HEK293T (cell line): ENCODE measurements around the gene DZIP1L.

ENCODE experiments used
- CTCF ChIA-PET: fragments of 350-600 bp; formaldehyde crosslinking; extraction: SDS; loops from one replicate; lab custom pipeline; 2021; ENCODE audit warnings: antibody characterized with exemption, inconsistent platforms; lab: Yijun Ruan, JAX
- POLR2A ChIA-PET: fragments of 350-600 bp; formaldehyde crosslinking; extraction: SDS; loops from one replicate; lab custom pipeline; 2020; ENCODE audit warnings: antibody characterized with exemption, inconsistent platforms; lab: Yijun Ruan, JAX
- DNase-seq: peaks from one replicate; pipeline ENCODE4 v3.0.0; 2012; ENCODE audit warnings: mixed read lengths; ENCODE audit errors: extremely low spot score
- ARNT ChIP-seq: fragments of 450-650 bp; IDR thresholded peaks from 2 replicates; pipeline ENCODE4 v1.6.1; 2017; ENCODE audit warnings: mild to moderate bottlenecking
- BHLHE40 ChIP-seq: fragments of 450-650 bp; IDR thresholded peaks from 2 replicates; pipeline ENCODE4 v1.6.1; 2016; ENCODE audit warnings: mild to moderate bottlenecking, moderate library complexity, borderline replicate concordance
- CTBP1 ChIP-seq: fragments of 450-650 bp; IDR thresholded peaks from 2 replicates; pipeline ENCODE4 v1.6.1; 2016; ENCODE audit warnings: borderline replicate concordance
- ELF4 ChIP-seq: fragments of 450-650 bp; IDR thresholded peaks from 2 replicates; pipeline ENCODE4 v1.6.1; 2017; ENCODE audit warnings: antibody characterized with exemption
- FOXA1 ChIP-seq: fragments of 450-650 bp; IDR thresholded peaks from 2 replicates; pipeline ENCODE4 v1.6.1; 2016; ENCODE audit warnings: mild to moderate bottlenecking
- FOXK2 ChIP-seq: fragments of 450-650 bp; IDR thresholded peaks from 2 replicates; pipeline ENCODE4 v1.6.1; 2016; ENCODE audit warnings: mild to moderate bottlenecking
- FOXM1 ChIP-seq: fragments of 450-650 bp; IDR thresholded peaks from 2 replicates; pipeline ENCODE4 v1.6.1; 2017; ENCODE audit warnings: mild to moderate bottlenecking, borderline replicate concordance
- HDGF ChIP-seq: fragments of 450-650 bp; IDR thresholded peaks from 2 replicates; pipeline ENCODE4 v1.6.1; 2017; ENCODE audit warnings: antibody characterized with exemption, borderline replicate concordance
- L3MBTL2 ChIP-seq: fragments of 450-650 bp; conservative IDR thresholded peaks from 2 replicates; pipeline ENCODE4 v1.6.1; 2016; ENCODE audit warnings: mild to moderate bottlenecking
- LEF1 ChIP-seq: fragments of 450-650 bp; IDR thresholded peaks from 2 replicates; pipeline ENCODE4 v1.6.1; 2017; ENCODE audit warnings: mild to moderate bottlenecking, borderline replicate concordance
- NFRKB ChIP-seq: fragments of 450-650 bp; IDR thresholded peaks from 2 replicates; pipeline ENCODE4 v1.6.1; 2016; ENCODE audit warnings: mild to moderate bottlenecking, moderate library complexity
- PKNOX1 ChIP-seq: fragments of 450-650 bp; IDR thresholded peaks from 2 replicates; pipeline ENCODE4 v1.6.1; 2016
- SP1 ChIP-seq: fragments of 450-650 bp; IDR thresholded peaks from 2 replicates; pipeline ENCODE4 v1.6.1; 2017
- SUZ12 ChIP-seq: fragments of 450-650 bp; IDR thresholded peaks from 2 replicates; pipeline ENCODE4 v1.6.1; 2016; ENCODE audit warnings: mild to moderate bottlenecking
- TARDBP ChIP-seq: fragments of 450-650 bp; IDR thresholded peaks from 2 replicates; pipeline ENCODE4 v1.6.1; 2016
- ZNF384 ChIP-seq: fragments of 450-650 bp; IDR thresholded peaks from 2 replicates; pipeline ENCODE4 v1.6.1; 2016

Gene DZIP1L

GRCh38 chr3:138034918-138035317 is 80.5 kb downstream of the DZIP1L start:
- CTCF ChIA-PET = no interaction called here
- no peak for TF ChIP-seq HDGF
- TF ChIP-seq FOXM1 = no peak
- no peak for TF ChIP-seq ELF4
- TF ChIP-seq PKNOX1 = no peak
- no peak for TF ChIP-seq FOXA1
- no peak for TF ChIP-seq FOXK2
- no peak for TF ChIP-seq CTBP1
- no peak for TF ChIP-seq NFRKB
- no peak for TF ChIP-seq LEF1
- TF ChIP-seq BHLHE40 = no peak
- TF ChIP-seq ARNT = no peak
- no peak for TF ChIP-seq SP1
- TF ChIP-seq L3MBTL2 = no peak
- TF ChIP-seq ZNF384 = no peak
- TF ChIP-seq SUZ12 = no peak
- TF ChIP-seq TARDBP = no peak
- POLR2A ChIA-PET = no interaction called here
- DNase-seq = no peak

GRCh38 chr3:138033202-138033691 is 82.2 kb downstream of the DZIP1L start:
- no peak for TF ChIP-seq ELF4
- TF ChIP-seq ARNT = no peak
- TF ChIP-seq SUZ12 = no peak
- POLR2A ChIA-PET = no interaction called here
- CTCF ChIA-PET = interaction anchor here (1.3 kb wide), 1 partner anchor 19 kb away, joined by 6 read pairs; no protein-coding TSS in a partner anchor
- no peak for DNase-seq

GRCh38 chr3:138032567-138032966 is 82.8 kb downstream of the DZIP1L start:
- DNase-seq = no peak
- no peak for TF ChIP-seq ZNF384
- no peak for TF ChIP-seq LEF1
- no peak for TF ChIP-seq SP1
- no peak for TF ChIP-seq PKNOX1
- TF ChIP-seq CTBP1 = no peak
- ChIA-PET POLR2A (no interaction called here), CTCF (interaction anchor here (1.3 kb wide), 1 partner anchor 20 kb away, joined by 6 read pairs; no protein-coding TSS in a partner anchor)

- ChIA-PET CTCF (no interaction called here), POLR2A (no interaction called here)
- no peak for DNase-seq
- TF ChIP-seq NFRKB (no peak), HDGF (no peak), FOXA1 (no peak)
Observed at GRCh38 chr3:138031536-138031935, 83.9 kb downstream of the DZIP1L start.

GRCh38 chr3:138030734-138031280 is 84.6 kb downstream of the DZIP1L start:
- CTCF ChIA-PET = no interaction called here

GRCh38 chr3:138027821-138028220 is 87.6 kb downstream of the DZIP1L start:
- POLR2A ChIA-PET = no interaction called here
- CTCF ChIA-PET = no interaction called here
- no peak for DNase-seq
- TF ChIP-seq PKNOX1 (no peak), SUZ12 (no peak), FOXK2 (no peak), SP1 (no peak), L3MBTL2 (no peak), TARDBP (no peak), ARNT (no peak), LEF1 (no peak), FOXA1 (no peak), BHLHE40 (no peak), ZNF384 (no peak), ELF4 (no peak), NFRKB (no peak), CTBP1 (no peak), FOXM1 (no peak), HDGF (no peak)

More at GRCh38 chr3:138030734-138031280, 84.6 kb downstream of the DZIP1L start:
- DNase-seq = no peak
- POLR2A ChIA-PET = no interaction called here
- TF ChIP-seq TARDBP (no peak), ARNT (no peak), BHLHE40 (no peak), CTBP1 (no peak), FOXA1 (no peak), PKNOX1 (no peak), HDGF (no peak), FOXM1 (no peak), NFRKB (no peak)
